ENCODE data around the gene FST.

The FST gene

GRCh38 chr5:53520813-53521212, 40.4 kb downstream of the FST start:
- no peak for DNase-seq (ENCODE audit: low read depth)

All from T follicular helper cell (primary cell).